IPS DF 19.7 (cell line): ENCODE measurements around the gene RBM15B.
"Not testable (repeated sequence)": the region's sequence is repeated elsewhere in the genome, so short reads cannot be mapped to it uniquely, and the experiment has no call there.

Experiments
- DNase-seq: peaks from one replicate; pipeline ENCODE4 v3.0.0-alpha.2; 2013; ENCODE audit warnings: low read depth, low spot score

RBM15B gene

GRCh38 chr3:51391075-51391565 is at the start of gene RBM15B:
TSS of gene RBM15B (plus strand) at chr3:51391285. CDS start at chr3:51391400, 115 bp downstream.
- peak; percentile 79 for DNase-seq

- no peak for DNase-seq
These were observed 47.0 kb upstream of the RBM15B start for GRCh38 chr3:51343918-51344687.

GRCh38 chr3:51350751-51351150 is 40.3 kb upstream of the RBM15B start:
- DNase-seq: no peak

GRCh38 chr3:51353131-51353530 is 38.0 kb upstream of the RBM15B start:
- DNase-seq: no peak

- DNase-seq: no peak
These were observed 37.4 kb upstream of the RBM15B start for GRCh38 chr3:51353691-51354090.

- DNase-seq: no peak
These were observed 36.9 kb upstream of the RBM15B start for GRCh38 chr3:51354172-51354571.

GRCh38 chr3:51354731-51355615 is 36.1 kb upstream of the RBM15B start:
- DNase-seq: no peak

GRCh38 chr3:51355891-51356578 is 35.0 kb upstream of the RBM15B start:
- DNase-seq: no peak

- DNase-seq: no peak
These were observed 33.2 kb upstream of the RBM15B start for GRCh38 chr3:51357856-51358255.

GRCh38 chr3:51358981-51359380 is 32.1 kb upstream of the RBM15B start:
- DNase-seq: no peak

- DNase-seq: no peak
These were observed 30.3 kb upstream of the RBM15B start for GRCh38 chr3:51360806-51361205.

- DNase-seq: no peak
These were observed 29.3 kb upstream of the RBM15B start for GRCh38 chr3:51361746-51362145.

- no peak for DNase-seq
These were observed 28.6 kb upstream of the RBM15B start for GRCh38 chr3:51362476-51362875.

- DNase-seq: not testable (repeated sequence)
These were observed 22.8 kb upstream of the RBM15B start for GRCh38 chr3:51368276-51368675.

- DNase-seq: no peak
These were observed 19.0 kb upstream of the RBM15B start for GRCh38 chr3:51371943-51372557.

GRCh38 chr3:51373658-51374421 is 17.2 kb upstream of the RBM15B start:
- no peak for DNase-seq

- no peak for DNase-seq
These were observed 16.6 kb upstream of the RBM15B start for GRCh38 chr3:51374456-51374855.

GRCh38 chr3:51375136-51375535 is 15.9 kb upstream of the RBM15B start:
- DNase-seq: no peak

- DNase-seq: no peak
These were observed 15.5 kb upstream of the RBM15B start for GRCh38 chr3:51375571-51375970.

GRCh38 chr3:51378065-51378464 is 13.0 kb upstream of the RBM15B start:
- DNase-seq: no peak

GRCh38 chr3:51378726-51379125 is 12.4 kb upstream of the RBM15B start:
- no peak for DNase-seq
